Epithelial cell of esophagus (primary cell): ENCODE measurements around the gene RBPMS2.

Source experiments
- DNase-seq: peaks from one replicate; pipeline ENCODE4 v3.0.0; 2010; ENCODE audit warnings: low read depth
- H3K4me3 ChIP-seq: 2 replicates; pipeline ENCODE4 v1.5.1; 2011; ENCODE audit warnings: mild to moderate bottlenecking, low read length, control low read depth
- CTCF ChIP-seq: IDR thresholded peaks from 2 replicates; pipeline ENCODE4 v1.5.1; 2011; ENCODE audit warnings: low read depth, mild to moderate bottlenecking, low read length, control low read depth, inconsistent platforms; ENCODE audit not compliant: insufficient read depth; ENCODE audit errors: missing control alignments

RBPMS2 gene

GRCh38 chr15:64774037-64774628 is 1.3 kb downstream of the RBPMS2 start:
- no peak for TF ChIP-seq CTCF
- H3K4me3 ChIP-seq: no peak overlapping the region
- DNase-seq: no peak

GRCh38 chr15:64773606-64774005 is 1.8 kb downstream of the RBPMS2 start:
- TF ChIP-seq CTCF: no peak
- H3K4me3 ChIP-seq: no peak overlapping the region
- DNase-seq: no peak

- H3K4me3 ChIP-seq: no peak overlapping the region
- no peak for DNase-seq
- no peak for TF ChIP-seq CTCF
Measured at GRCh38 chr15:64772964-64773363, 2.4 kb downstream of the RBPMS2 start.

GRCh38 chr15:64772488-64772887 is 2.9 kb downstream of the RBPMS2 start:
- no peak for DNase-seq
- no peak for TF ChIP-seq CTCF
- H3K4me3 ChIP-seq: no peak overlapping the region

- no peak for TF ChIP-seq CTCF
- no peak overlapping the region for H3K4me3 ChIP-seq
- DNase-seq: no peak
Measured at GRCh38 chr15:64770626-64771025, 4.8 kb downstream of the RBPMS2 start.

- TF ChIP-seq CTCF: no peak
- no peak overlapping the region for H3K4me3 ChIP-seq
- no peak for DNase-seq
Measured at GRCh38 chr15:64767203-64767602, 8.2 kb downstream of the RBPMS2 start.

- H3K4me3 ChIP-seq: no peak overlapping the region
- no peak for TF ChIP-seq CTCF
- DNase-seq: no peak
Measured at GRCh38 chr15:64766058-64766457, 9.3 kb downstream of the RBPMS2 start.
